ENCODE data around the gene OTOG. TPM values are rescaled to one million over a fixed set of nuclear protein-coding genes. Genes with fewer than 3 reads are reported as not detected.

OTOG gene
- total RNA-seq, 1 experiment from 2014 or later, result 0.35 TPM

DNA sequence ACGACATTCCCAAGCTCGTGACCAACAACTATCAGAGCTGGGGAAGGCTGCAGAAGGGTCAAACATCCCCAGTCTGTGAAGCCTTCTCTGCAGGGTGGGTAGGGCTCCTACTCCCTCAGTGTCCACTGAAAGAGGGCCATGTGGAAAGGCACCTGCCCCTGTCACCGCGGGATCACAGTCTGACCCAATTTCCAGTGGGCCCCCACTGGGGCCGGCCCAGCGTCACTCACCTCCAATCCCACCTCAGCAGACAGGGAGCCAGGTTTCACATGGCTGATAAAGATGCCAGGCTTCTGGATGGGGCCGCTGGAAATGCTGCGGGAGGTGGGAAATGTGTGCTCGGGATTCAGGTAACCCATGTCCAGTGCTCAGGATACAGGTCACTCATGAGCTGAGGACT is 22.8 kb upstream of the OTOG start:
- Mint-ChIP-seq H3K9me3 (no peaks in the 10 kb centered on the region), H3K4me3 (no peak overlapping the region), H3K36me3 (ENCODE audit: insufficient read depth in 1 of 3, low read depth in 3 of 3) (peaks cover 2 to 4% (median 4%) of the 10 kb centered on the region in 3 experiments; a peak in 6 of 7 replicates), H3K27me3 (ENCODE audit: low read depth) (no peaks in the 10 kb centered on the region; the same call in 1 of the 2 replicates), H3K27ac (no peak overlapping the region), H3K4me1 (peaks cover 5% of the 10 kb centered on the region in 2 experiments)
- Histone ChIP-seq H3K9ac (ENCODE audit: extremely low read depth, insufficient read length, low read length) (no peak overlapping the region), H3T11ph (ENCODE audit: low read length) (no peak overlapping the region), H3K9me3 (ENCODE audit: control insufficient read depth, low read depth, low read length) (no peaks in the 10 kb centered on the region), H2BK5ac (ENCODE audit: insufficient read length, low read length) (no peak overlapping the region), H2BK120ac (ENCODE audit: low read depth, low read length, poor library complexity, severe bottlenecking) (no peak overlapping the region), H4K5ac (ENCODE audit: insufficient read length, low read depth, low read length) (no peak overlapping the region), H2BK15ac (ENCODE audit: low read depth, low read length) (no peak overlapping the region), H3K56ac (ENCODE audit: insufficient read length, low read depth, low read length) (no peak overlapping the region), H2AK5ac (ENCODE audit: insufficient read length, low read length) (no peak overlapping the region), H3K27me3 (ENCODE audit: insufficient read depth, low read length) (no peaks in the 10 kb centered on the region), H3K14ac (ENCODE audit: insufficient read depth, low read length) (no peak overlapping the region), H3K4me1 (ENCODE audit: insufficient read depth, low read length) (peaks cover 4% of the 10 kb centered on the region; the same call in 1 of the 2 replicates), H4K91ac (ENCODE audit: insufficient read length, low read depth, low read length) (no peak overlapping the region), H3K4me2 (ENCODE audit: insufficient read depth, insufficient read length, low read length) (no peak overlapping the region), H2BK12ac (ENCODE audit: insufficient read length, low read depth, low read length) (no peak overlapping the region), H3K79me2 (ENCODE audit: insufficient read depth, low read length) (no peaks in the 10 kb centered on the region), H3K23ac (ENCODE audit: insufficient read length, low read depth, low read length) (no peak overlapping the region), H3K23me2 (ENCODE audit: insufficient read length, low read depth, low read length, poor library complexity, severe bottlenecking) (no peaks in the 10 kb centered on the region), H2BK20ac (ENCODE audit: low read depth, low read length, poor library complexity, severe bottlenecking) (no peak overlapping the region), H4K20me1 (ENCODE audit: control insufficient read depth, insufficient read depth, insufficient read length) (no peaks in the 10 kb centered on the region), H4K8ac (replicated peaks; ENCODE audit: insufficient read length, low read depth, low read length) (no peak overlapping the region), H2AFZ (ENCODE audit: low read length) (no peak overlapping the region), H3K27ac (ENCODE audit: insufficient read length, low read depth, low read length) (no peak overlapping the region), H3K79me1 (ENCODE audit: insufficient read depth, low read depth, low read length, poor library complexity, severe bottlenecking) (no peaks in the 10 kb centered on the region), H3K18ac (ENCODE audit: insufficient read length, low read depth, low read length) (no peak overlapping the region), H3K4ac (ENCODE audit: low read depth, low read length) (no peak overlapping the region)
- WGBS (ENCODE audit: extremely low coverage, insufficient read length, low lambda C conversion rate), result no CpG with 5 or more reads among the region's 9 CpGs
- DNase-seq, result no peak
- TF ChIP-seq, protein P1, sequence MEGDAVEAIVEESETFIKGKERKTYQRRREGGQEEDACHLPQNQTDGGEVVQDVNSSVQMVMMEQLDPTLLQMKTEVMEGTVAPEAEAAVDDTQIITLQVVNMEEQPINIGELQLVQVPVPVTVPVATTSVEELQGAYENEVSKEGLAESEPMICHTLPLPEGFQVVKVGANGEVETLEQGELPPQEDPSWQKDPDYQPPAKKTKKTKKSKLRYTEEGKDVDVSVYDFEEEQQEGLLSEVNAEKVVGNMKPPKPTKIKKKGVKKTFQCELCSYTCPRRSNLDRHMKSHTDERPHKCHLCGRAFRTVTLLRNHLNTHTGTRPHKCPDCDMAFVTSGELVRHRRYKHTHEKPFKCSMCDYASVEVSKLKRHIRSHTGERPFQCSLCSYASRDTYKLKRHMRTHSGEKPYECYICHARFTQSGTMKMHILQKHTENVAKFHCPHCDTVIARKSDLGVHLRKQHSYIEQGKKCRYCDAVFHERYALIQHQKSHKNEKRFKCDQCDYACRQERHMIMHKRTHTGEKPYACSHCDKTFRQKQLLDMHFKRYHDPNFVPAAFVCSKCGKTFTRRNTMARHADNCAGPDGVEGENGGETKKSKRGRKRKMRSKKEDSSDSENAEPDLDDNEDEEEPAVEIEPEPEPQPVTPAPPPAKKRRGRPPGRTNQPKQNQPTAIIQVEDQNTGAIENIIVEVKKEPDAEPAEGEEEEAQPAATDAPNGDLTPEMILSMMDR (conservative IDR thresholded peaks at IDR 0.05), result no peak
